Central memory CD8-positive, alpha-beta T cell (primary cell): ENCODE measurements around the gene NOTCH2.

ENCODE experiments used
- ATAC-seq: fragments of 150-1000 bp; cut with Tn5 transposase; replicated peaks from 2 replicates; pipeline ENCODE4 v1.10.0; 2022; ENCODE audit warnings: mild to moderate bottlenecking, moderate FRiP score, moderate number of reproducible peaks; ENCODE audit not compliant: poor library complexity, severe bottlenecking; ENCODE audit errors: extremely low read depth
- DNase-seq, 2 donors: peaks; one replicate each; pipeline ENCODE4 v3.0.0; 2021; ENCODE audit warnings: low spot score in 2 of 2
- H3K27ac Mint-ChIP-seq: one replicate; pipeline ENCODE4 v1.8.0; 2022; ENCODE audit warnings: low read depth, mild to moderate bottlenecking, moderate library complexity, mixed read lengths
- H3K27me3 Mint-ChIP-seq: one replicate; pipeline ENCODE4 v1.8.0; 2022; ENCODE audit warnings: mixed read lengths
- H3K36me3 Mint-ChIP-seq: one replicate; pipeline ENCODE4 v1.8.0; 2022; ENCODE audit warnings: mild to moderate bottlenecking, moderate library complexity, mixed read lengths; ENCODE audit not compliant: insufficient read depth
- H3K4me1 Mint-ChIP-seq: one replicate; pipeline ENCODE4 v1.8.0; 2022; ENCODE audit warnings: mixed read lengths
- H3K4me3 Mint-ChIP-seq: one replicate; pipeline ENCODE4 v1.8.0; 2022; ENCODE audit warnings: mild to moderate bottlenecking, moderate library complexity, mixed read lengths
- H3K9me3 Mint-ChIP-seq: one replicate; pipeline ENCODE4 v1.8.0; 2022; ENCODE audit warnings: mixed read lengths

The NOTCH2 gene

DNA sequence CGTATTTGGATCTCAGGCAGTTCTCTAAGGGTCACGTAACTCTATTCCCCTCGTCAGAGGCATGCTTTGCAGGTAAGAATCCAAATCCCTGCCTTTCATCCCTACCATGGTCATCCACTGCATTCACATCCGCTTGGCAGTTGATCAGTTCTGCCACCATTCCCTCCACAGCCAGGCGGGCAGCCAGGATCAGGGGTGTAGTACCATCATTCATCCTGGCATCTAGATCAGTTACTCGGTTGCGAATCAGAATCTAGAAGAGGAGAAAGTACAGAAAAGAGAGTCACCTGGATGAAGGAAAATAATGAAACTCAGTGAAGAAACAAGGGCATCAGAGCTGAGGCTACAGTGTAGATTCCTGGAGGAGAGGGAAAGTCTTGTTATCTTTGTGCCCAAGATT is 151.2 kb downstream of the NOTCH2 start:
- ATAC-seq (no peak), DNase-seq (no peak)
- Mint-ChIP-seq H3K9me3 (no peaks in the 10 kb centered on the region), H3K27ac (no peak overlapping the region), H3K4me3 (no peak overlapping the region), H3K36me3 (peaks cover 41% of the 10 kb centered on the region), H3K27me3 (no peaks in the 10 kb centered on the region), H3K4me1 (no peaks in the 10 kb centered on the region)

DNA sequence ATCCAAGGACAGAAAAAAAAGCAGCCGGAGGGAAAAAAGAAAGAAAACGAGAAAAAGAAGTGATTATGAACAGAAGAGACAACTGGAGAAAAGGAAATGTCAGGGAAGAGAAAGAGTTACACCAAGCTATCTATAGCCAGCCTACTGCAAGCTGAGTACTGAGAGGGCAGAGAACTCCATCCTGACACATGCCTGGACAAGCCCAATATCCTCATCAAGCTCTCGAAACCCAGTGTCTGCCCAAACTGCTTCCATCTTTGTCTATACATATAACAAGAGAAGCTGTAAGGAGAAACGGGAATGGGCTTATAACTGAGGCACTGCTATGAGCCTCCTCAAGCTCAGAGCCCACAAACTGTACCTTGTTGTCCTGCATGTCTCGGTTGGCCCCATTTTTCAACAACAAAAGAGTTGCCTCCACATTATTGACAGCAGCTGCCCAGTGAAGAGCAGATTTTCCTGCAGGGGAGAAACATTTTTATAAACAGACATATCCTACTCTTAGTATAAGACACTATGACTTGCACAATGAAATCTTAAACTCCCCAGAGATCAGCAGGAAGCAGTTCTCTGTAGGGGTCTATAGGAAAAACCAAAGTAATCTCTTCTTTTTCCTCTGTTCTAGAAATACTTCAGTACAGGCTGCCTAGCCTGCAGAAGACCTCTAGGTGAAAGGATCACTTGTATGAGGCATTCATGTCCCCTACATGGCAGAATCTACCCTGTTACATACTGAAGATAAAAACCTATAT is 152.0 kb downstream of the NOTCH2 start:
- peak overlapping the region; percentile 23 for H3K27ac Mint-ChIP-seq
- ATAC-seq: no peak
- no peak overlapping the region for H3K4me3 Mint-ChIP-seq

DNA sequence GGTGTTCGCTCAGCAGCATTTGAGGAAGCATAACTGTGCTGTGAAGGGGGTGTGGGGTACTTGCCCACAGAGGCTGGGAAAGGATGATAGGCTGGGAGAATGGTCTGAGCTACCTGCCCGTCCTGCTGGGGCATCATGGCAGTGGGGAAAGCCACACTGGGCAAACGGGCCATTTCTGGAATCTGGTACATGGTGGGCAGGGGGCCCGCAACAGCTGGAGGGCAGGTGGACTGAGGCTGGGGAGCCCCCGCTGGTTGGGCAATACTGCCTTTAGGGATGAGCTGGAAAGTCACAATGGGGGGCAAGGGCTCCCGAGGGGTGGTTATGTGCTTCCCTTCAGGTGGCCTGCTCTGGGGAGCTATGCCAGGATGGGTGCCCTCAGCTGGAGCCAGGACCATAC is 153.9 kb downstream of the NOTCH2 start:
- H3K27me3 Mint-ChIP-seq: no peaks in the 10 kb centered on the region
- no peak overlapping the region for H3K27ac Mint-ChIP-seq
- peaks cover 37% of the 10 kb centered on the region for H3K36me3 Mint-ChIP-seq
- H3K9me3 Mint-ChIP-seq: no peaks in the 10 kb centered on the region
- DNase-seq (no peak), ATAC-seq (no peak)
- peaks cover 5% of the 10 kb centered on the region for H3K4me1 Mint-ChIP-seq
- no peak overlapping the region for H3K4me3 Mint-ChIP-seq

More for the DNA sequence above, 152.0 kb downstream of the NOTCH2 start:
- H3K4me1 Mint-ChIP-seq: no peaks in the 10 kb centered on the region
- DNase-seq: no peak
- peaks cover 45% of the 10 kb centered on the region for H3K36me3 Mint-ChIP-seq
- H3K9me3 Mint-ChIP-seq: no peaks in the 10 kb centered on the region
- no peaks in the 10 kb centered on the region for H3K27me3 Mint-ChIP-seq

DNA sequence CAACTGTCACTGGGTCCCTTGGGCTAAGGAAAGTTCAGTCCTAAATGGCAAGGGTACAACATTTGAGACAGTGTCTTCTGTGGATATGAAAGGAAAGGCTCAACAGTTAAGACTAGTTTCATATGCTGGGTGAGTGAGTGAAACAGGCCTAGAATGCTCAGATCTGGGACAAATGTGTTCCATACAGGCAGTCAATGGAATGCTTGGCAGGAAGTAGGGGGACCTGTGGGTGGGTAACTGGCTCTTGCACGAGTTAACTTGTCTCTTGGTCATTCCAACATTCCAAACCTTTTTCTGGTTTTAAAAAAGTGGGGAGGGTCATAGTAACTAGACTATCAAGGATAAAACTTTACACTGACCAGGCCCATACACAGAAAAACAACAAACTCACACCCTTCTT is 155.4 kb downstream of the NOTCH2 start:
- Mint-ChIP-seq H3K9me3 (no peaks in the 10 kb centered on the region), H3K36me3 (peaks cover 31% of the 10 kb centered on the region), H3K27me3 (no peaks in the 10 kb centered on the region), H3K27ac (no peak overlapping the region), H3K4me1 (peaks cover 7% of the 10 kb centered on the region), H3K4me3 (no peak overlapping the region)
- DNase-seq: no peak
- ATAC-seq: no peak

DNA sequence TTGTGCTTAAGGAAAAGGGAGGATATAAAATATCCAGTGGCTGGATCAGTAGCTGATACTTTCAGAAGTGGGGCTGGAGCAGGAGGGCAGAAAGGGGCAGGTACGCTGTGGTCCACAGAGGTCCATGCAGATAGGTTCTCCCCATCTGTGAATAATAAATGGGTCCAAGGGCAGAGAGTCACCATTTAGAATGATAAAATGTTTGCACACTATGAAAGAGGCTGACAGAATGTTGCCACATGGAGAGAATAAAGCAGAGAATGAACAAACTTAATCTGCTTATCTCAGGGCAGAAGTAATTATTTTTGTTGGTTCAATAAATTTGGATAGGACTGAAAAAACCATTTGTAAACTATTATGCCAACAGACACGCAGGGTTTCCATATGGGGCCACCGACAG is 156.5 kb downstream of the NOTCH2 start:
- Mint-ChIP-seq H3K27me3 (no peaks in the 10 kb centered on the region), H3K27ac (no peak overlapping the region), H3K4me3 (no peak overlapping the region), H3K4me1 (peaks cover 7% of the 10 kb centered on the region), H3K9me3 (no peaks in the 10 kb centered on the region), H3K36me3 (peaks cover 27% of the 10 kb centered on the region)
- DNase-seq (no peak), ATAC-seq (no peak)

DNA sequence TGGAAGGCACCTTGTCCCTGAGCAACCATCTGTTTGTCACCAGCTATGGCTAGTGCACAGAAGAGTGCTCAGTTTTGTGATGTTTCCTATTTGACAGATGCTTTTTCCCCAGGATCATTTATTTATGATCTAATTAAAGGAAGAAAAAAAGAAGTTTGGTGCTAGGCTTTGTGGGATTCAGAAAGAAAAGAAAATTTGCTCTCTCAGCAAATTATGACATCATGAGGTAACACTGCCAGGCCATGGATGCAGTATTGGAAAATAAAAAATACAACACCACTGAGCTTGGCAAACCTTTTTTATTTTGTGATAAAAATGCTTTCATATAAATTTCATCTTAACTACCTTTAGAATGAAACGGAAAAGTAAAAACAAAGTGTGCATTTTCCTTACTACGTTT is 157.7 kb downstream of the NOTCH2 start:
- H3K4me1 Mint-ChIP-seq: peaks cover 7% of the 10 kb centered on the region
- H3K27ac Mint-ChIP-seq: no peak overlapping the region
- peaks cover 2% of the 10 kb centered on the region for H3K27me3 Mint-ChIP-seq
- no peak overlapping the region for H3K4me3 Mint-ChIP-seq
- no peaks in the 10 kb centered on the region for H3K9me3 Mint-ChIP-seq
- no peak for DNase-seq
- ATAC-seq: no peak
- H3K36me3 Mint-ChIP-seq: peaks cover 23% of the 10 kb centered on the region

DNA sequence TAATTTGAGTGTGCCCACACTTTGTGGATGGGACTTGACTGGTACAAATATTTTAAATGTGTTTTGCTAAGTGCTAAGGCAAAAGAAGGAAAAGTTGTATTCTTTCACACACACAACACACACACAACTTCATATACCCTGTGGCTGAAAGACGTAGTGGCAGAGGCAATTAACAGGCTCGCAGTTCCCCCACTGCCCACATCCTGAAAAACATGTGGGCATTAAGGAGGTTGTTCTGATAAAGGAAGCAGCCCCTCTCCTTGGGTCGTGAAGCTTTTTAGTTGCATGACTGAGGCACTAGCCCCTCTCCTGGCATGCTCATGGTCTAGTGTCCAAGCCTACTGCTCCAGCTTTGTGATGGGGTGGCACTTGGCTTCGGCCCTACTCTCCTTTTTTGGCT is 158.8 kb downstream of the NOTCH2 start:
- H3K36me3 Mint-ChIP-seq: peaks cover 14% of the 10 kb centered on the region
- ATAC-seq (no peak), DNase-seq (no peak)
- peaks cover 5% of the 10 kb centered on the region for H3K9me3 Mint-ChIP-seq
- peaks cover 14% of the 10 kb centered on the region for H3K27me3 Mint-ChIP-seq
- no peak overlapping the region for H3K4me3 Mint-ChIP-seq
- peaks cover 7% of the 10 kb centered on the region for H3K4me1 Mint-ChIP-seq
- H3K27ac Mint-ChIP-seq: no peak overlapping the region

DNA sequence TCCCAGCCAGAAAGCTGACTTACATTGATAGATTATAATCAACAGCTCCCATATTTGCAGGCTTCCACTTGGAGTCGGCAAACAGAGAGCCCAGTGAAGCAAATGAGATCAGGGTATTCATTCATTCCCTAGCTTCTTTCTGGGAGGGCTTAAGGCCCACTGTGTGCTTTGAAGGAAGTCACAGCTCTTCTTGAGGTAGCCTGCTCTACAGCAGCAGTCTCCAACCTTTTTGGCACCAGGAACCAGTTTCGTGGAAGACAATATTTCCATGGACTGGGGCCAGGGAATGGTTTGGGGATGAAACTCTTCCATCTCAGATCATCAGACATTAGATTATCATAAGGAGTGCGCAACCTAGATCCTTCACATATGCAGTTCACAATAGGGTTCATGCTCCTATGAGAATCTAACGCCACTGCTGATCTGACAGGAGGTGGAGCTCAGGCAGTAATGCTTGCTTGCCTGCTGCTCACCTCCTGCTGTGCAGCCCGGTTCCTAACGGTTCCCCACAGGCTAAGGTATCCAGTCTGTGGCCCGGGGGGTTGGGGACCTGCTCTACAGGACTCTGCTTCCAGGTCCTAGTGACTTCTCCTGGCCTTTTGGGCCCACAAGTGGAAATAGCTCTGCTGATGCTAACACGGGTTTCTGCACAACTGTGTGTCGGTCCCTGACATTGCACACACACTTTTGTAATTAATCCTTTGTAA is 159.4 kb downstream of the NOTCH2 start:
- Mint-ChIP-seq H3K4me1 (peaks cover 7% of the 10 kb centered on the region), H3K4me3 (no peak overlapping the region), H3K27ac (no peak overlapping the region), H3K9me3 (peaks cover 5% of the 10 kb centered on the region), H3K36me3 (peaks cover 8% of the 10 kb centered on the region), H3K27me3 (peaks cover 20% of the 10 kb centered on the region)
- DNase-seq (no peak), ATAC-seq (no peak)

DNA sequence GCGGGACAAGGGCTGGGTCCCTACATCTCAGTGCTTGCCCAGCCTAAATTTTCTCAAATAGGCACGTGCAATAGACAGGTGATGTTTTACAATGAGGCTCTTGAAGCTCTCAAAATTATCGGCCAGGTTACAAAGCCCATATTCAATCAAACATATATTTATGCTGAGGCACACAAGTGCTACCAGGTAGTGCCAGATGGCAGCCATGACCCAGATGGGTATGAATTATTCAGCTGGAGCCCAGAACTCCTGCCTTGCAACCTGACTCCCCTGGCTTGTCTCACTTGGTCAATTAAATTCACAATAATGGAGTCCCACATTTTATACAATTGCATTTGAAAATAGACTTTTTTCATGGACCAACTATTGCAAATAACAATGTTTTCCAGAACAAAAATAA is 160.8 kb downstream of the NOTCH2 start:
- ATAC-seq: no peak
- no peak overlapping the region for H3K4me3 Mint-ChIP-seq
- H3K4me1 Mint-ChIP-seq: peaks cover 7% of the 10 kb centered on the region
- peaks cover 5% of the 10 kb centered on the region for H3K9me3 Mint-ChIP-seq
- H3K27me3 Mint-ChIP-seq: peaks cover 27% of the 10 kb centered on the region
- DNase-seq: no peak
- H3K27ac Mint-ChIP-seq: no peak overlapping the region
- H3K36me3 Mint-ChIP-seq: peaks cover 7% of the 10 kb centered on the region

DNA sequence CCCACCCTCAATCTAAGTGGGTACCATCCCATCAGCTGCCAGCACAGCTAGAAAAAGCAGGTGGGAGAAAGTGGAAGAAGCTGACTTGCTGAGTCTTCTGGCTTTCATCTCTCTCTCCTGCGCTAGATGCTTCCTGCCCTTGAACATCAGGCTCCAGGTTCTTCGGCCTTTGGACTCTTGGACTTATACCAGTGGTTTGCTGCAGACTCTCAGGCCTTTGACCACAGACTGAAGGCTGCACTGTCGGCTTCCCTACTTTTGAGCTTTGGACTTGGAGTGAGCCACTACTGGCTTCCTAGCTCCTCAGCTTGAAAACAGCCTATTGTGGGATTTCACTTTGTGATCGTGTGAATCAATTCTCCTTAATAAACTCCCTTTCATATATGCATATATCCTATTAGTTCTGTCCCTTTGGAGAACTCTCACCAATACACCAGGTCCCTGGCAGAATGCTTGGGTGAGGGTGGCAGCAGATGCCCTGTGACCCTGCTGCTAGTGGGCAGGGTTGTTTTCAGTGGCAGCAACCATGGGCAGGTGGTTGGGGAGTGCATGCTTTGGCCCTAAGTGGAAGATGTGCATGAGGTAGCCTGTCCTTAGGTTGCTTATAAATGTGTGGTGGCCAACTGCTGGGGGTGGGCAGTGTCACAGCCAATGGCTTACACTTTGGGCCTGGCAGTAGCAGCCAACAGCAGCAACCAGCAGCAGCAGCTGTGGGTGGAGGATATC is 162.4 kb downstream of the NOTCH2 start:
- H3K9me3 Mint-ChIP-seq: peaks cover 5% of the 10 kb centered on the region
- H3K27ac Mint-ChIP-seq: no peak overlapping the region
- peaks cover 31% of the 10 kb centered on the region for H3K27me3 Mint-ChIP-seq
- H3K4me1 Mint-ChIP-seq: peaks cover 7% of the 10 kb centered on the region
- ATAC-seq (no peak), DNase-seq (no peak)
- H3K4me3 Mint-ChIP-seq: no peak overlapping the region
- no peaks in the 10 kb centered on the region for H3K36me3 Mint-ChIP-seq

DNA sequence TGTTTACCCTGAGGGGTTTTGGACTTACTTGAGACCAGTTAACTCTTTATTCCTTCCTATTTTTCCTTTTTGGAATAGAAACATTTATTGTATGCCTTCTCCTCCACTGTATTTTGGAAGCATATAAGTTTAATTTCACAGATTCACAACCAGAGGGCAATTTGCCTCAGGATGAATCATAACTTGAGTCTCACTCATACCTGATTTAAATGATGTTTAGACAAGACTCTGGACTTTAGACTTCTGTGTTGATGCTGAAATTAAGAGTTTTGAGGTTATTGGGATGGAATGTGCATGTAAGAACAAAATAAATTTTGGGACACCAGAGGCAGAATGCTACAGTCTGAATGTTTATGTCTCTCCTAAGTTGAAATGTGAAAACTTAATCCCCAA is 166.0 kb downstream of the NOTCH2 start:
- H3K36me3 Mint-ChIP-seq: peaks cover 2% of the 10 kb centered on the region
- no peak overlapping the region for H3K27ac Mint-ChIP-seq
- ATAC-seq: no peak
- DNase-seq: no peak
- peaks cover 31% of the 10 kb centered on the region for H3K27me3 Mint-ChIP-seq
- H3K4me3 Mint-ChIP-seq: no peak overlapping the region
- H3K9me3 Mint-ChIP-seq: peaks cover 5% of the 10 kb centered on the region
- H3K4me1 Mint-ChIP-seq: no peaks in the 10 kb centered on the region

DNA sequence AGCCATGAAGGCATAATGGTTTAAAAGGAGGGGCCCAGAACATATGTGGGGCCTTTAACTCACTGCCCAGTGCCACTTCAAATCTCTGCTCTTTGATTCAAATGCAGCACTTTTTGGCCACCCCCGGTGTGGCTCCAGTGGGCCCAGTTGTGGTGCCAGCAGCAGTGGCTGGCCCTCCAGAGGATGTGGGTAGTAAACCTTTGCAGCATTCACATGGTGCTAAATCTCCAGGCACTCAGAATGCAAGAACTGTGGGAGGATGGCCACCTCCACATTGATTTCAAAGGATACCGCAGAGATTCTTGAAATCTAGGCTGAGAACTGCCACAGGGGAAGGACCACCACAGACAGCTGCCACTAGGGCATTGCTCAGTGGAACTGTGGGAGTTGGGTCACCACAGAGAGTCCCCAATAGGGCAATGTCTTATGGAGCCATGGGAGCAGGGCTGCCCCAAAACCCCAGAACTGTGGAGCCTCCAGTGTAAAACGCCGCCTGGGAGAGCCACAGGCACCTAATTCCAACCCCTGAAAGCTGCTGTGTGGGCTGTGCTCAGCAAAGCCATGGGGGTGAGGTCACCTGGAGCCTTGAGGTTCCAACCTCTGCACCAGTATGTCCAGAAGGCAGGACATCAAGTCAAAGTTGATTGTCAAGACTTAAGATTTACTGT is 166.6 kb downstream of the NOTCH2 start:
- Mint-ChIP-seq H3K36me3 (peaks cover 2% of the 10 kb centered on the region), H3K4me3 (no peak overlapping the region), H3K9me3 (peaks cover 5% of the 10 kb centered on the region), H3K4me1 (no peaks in the 10 kb centered on the region), H3K27ac (no peak overlapping the region), H3K27me3 (peaks cover 31% of the 10 kb centered on the region)
- ATAC-seq (no peak), DNase-seq (no peak)
